Measurements from ENCODE around the gene AMN1.
A peak's percentile ranks its signal among the peaks of the same experiment; 100 is the strongest.
"Not testable (repeated sequence)": the region's sequence is repeated elsewhere in the genome, so short reads cannot be mapped to it uniquely, and the experiment has no call there.

AMN1 gene

DNA sequence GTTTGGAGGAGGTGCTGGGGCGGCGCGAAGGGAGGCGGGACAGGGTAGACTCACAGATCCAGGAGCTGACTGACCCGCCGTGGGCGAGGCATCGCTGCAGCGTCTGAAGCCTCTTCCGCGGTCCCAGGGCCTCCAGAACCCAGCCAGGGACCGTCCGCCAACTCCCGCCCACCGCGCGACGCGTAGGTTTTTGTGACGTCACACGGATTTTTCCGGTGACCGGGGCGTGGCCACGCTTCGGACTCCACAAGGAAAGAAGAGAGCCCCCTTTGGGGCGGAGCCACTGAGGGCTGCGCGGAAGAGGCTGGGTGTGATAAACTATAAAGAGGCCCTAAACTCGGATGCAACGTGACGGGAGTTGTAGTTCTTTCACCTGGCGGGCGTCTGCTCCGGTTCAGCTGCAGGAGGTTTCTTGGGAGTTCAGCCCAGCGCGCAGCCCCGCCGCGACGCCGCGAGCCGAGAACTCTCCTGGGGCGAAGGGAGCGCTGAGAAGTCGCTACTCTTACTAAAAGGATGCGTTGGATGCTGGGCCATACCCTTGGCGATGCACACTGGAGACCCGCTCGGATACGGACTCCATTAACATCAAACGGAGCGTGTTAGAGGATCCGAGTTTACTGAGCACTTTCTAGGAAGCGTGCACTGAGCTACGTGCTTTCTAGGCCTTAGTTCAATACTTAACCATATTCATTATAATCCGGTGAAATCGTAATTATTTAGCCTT lies at the start of gene AMN1:
Gene AMN1 (minus strand): TSS at position 105 of the 724 bp plus-strand sequence. CDS start 13 bp downstream, at position 92.
- peak; percentile 99 for DNase-seq

- no peak for DNase-seq
Measured at GRCh38 chr12:31773867-31774266, 45.0 kb upstream of the AMN1 start.

GRCh38 chr12:31773223-31773750 lies 44.5 kb upstream of the AMN1 start:
- no peak for DNase-seq

- no peak for DNase-seq
Measured at GRCh38 chr12:31772685-31773222, 43.9 kb upstream of the AMN1 start.

- DNase-seq = no peak
Measured at GRCh38 chr12:31772186-31772585, 43.4 kb upstream of the AMN1 start.

- DNase-seq = no peak
Measured at GRCh38 chr12:31768046-31768445, 39.2 kb upstream of the AMN1 start.

- DNase-seq = no peak
Measured at GRCh38 chr12:31765931-31766330, 37.1 kb upstream of the AMN1 start.

- no peak for DNase-seq
Measured at GRCh38 chr12:31759632-31760459, 31.0 kb upstream of the AMN1 start.

- not testable (repeated sequence) for DNase-seq
Measured at GRCh38 chr12:31758297-31758696, 29.5 kb upstream of the AMN1 start.

DNA sequence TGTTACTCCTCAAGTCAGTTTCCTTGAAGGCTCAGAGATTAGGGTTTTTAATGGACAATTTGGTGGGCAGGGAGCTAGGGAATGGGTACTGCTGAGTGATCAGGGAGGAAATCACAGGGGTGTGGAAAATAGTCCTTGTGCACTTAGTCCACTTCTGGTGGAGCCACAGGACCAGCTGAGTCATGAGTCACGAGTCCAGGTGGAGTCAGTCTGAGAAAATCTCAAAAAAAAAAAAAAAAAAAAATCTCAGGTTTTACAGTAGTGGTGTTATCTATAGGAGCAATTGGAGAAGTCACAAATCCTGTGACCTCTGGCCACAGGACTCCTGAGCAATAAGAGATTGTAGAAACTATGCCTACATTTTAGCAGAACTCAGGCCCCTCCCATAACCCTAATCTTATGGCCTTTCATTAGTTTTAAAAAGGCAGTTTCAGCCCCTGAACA lies 28.2 kb upstream of the AMN1 start:
- DNase-seq = no peak

- no peak for DNase-seq
Measured at GRCh38 chr12:31752450-31752849, 23.6 kb upstream of the AMN1 start.

DNA sequence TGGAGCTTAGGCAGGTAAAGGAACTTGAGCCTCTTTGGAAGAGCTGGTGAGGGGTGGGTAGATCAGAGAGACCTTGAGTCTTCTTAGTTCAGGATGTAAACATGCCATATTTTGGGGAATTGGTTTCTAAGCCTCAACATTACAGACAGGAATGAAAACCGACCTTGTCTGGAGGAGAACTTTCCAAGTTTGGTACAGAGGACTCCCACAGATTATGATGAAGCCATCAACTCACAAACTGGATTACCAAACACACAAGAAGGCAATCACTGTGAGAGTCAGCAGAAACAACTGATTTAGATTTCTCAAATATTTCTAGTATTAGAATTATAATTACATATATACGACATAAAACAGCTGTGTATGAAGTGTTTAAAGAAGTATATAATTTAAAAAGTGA lies 22.3 kb upstream of the AMN1 start:
- DNase-seq = no peak

GRCh38 chr12:31750747-31751039 lies 21.9 kb upstream of the AMN1 start:
- DNase-seq = no peak

DNA sequence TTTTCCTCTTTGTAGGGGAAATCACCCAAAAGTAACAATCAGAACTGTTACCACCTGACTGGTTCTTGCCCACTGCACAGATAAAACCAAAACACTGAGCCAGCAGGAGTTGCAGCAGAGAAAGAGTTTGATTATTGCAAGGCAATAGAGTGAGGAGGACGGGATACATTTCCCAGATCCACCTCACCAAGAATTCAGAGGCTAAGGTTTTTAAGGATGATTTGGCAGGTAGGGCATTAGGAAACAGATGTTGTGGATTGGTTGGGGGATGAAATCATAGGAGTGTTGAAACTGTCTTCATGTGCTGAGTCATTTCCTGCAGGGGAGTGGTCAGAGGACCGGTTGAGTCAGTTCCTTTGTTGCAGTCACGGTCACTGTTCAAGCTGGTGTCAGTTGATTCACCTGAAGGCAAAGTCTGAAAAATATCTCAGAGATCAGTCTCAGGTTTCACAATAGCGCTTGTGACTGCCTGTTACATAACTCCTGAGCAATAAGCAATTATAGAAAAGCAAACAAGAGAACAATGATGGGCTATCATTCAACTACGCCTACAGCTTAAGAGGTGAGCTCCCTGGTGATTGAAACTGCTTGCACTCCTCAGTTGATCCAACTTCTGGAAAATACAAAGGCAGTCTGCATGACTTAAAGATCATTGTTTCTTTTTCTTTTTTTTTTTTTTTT lies 20.3 kb upstream of the AMN1 start:
- DNase-seq = peak; percentile 80

GRCh38 chr12:31745242-31745641 lies 16.4 kb upstream of the AMN1 start:
- no peak for DNase-seq

DNA sequence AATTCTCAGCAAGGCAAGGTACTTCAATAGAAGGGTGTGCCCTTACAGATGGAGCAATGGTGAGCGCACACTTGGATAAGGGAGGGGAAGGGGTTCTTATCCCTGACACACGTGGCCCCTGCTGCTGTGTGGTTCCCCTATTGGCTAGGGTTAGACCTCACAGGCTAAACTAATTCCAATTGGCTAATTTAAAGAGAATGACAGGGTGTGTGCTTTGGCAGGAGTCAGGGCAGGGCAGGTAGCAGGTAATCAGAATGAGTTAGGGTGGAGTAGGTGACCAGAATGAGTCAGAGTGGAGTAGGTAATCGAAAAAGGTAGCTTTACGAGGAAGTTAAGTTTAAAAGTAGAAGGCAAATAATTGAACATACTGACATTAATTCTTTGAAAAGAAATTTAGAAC lies 15.5 kb upstream of the AMN1 start:
- DNase-seq = not testable (repeated sequence)

- DNase-seq = peak; percentile 57
Measured at GRCh38 chr12:31742891-31743290, 14.1 kb upstream of the AMN1 start.

- DNase-seq = no peak
Measured at GRCh38 chr12:31740628-31741027, 11.8 kb upstream of the AMN1 start.

DNA sequence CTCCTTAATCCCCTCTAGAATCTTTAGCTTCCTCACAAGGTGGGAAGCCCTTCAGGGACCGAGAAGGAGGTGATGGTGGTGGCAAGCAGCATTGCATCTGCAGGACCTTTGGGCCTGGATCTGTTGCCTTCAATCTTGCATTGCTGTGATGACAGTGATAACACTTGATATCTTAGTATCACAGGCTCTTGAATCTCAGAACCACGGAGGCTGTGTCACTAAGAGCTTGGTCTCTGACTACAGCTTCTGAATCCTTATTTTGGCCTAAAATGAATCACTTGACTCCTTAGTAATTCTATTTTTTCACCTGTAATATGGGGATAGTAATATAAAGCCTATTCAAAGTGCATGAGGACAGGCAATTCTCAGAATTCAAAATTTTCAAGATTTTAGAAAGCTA lies 8.9 kb upstream of the AMN1 start:
- DNase-seq = no peak

- DNase-seq = no peak
Measured at GRCh38 chr12:31737345-31737744, 8.5 kb upstream of the AMN1 start.

DNA sequence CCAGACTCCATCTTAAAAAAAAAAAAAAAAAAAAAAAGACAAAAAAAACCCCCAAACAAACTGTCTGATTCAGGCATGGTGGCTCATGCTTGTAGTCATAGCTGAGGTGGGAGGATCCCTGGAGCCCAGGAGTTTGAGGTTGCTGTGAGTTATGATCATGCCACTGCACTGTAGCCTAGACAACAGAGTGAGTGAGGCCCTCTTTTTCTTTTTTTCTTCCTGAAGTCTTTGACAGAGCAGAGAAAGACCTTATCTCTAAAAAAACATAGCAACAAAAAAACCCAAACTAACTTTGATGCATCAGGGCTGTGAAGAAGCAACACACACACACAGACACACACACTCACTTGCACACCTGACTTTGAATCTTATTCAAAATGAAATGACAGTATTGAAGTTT lies 7.7 kb upstream of the AMN1 start:
- DNase-seq = peak; percentile 86

GRCh38 chr12:31733549-31734432 lies 5.0 kb upstream of the AMN1 start:
- peak; percentile 53 for DNase-seq

Measured in CD4-positive, alpha-beta T cell treated with Interleukin-15 for 1 hour (primary cell).